Nephron (organoid): Measurements from ENCODE around the gene EIF3A.

Experiments
- H3K27ac Mint-ChIP-seq, 3 experiments: 2 replicates each; pipeline ENCODE4 v1.8.0; 2020; ENCODE audit warnings: mixed read lengths in 3 of 3, mild to moderate bottlenecking in 2 of 3, moderate library complexity in 1 of 3
- H3K27me3 Mint-ChIP-seq: 2 replicates; pipeline ENCODE4 v1.8.0; 2021; ENCODE audit warnings: low read depth, mild to moderate bottlenecking, moderate library complexity, mixed read lengths
- H3K36me3 Mint-ChIP-seq: 2 replicates; pipeline ENCODE4 v1.8.0; 2020; ENCODE audit warnings: low read depth, mixed read lengths
- H3K4me1 Mint-ChIP-seq: 2 replicates; pipeline ENCODE4 v1.8.0; 2020; ENCODE audit warnings: mixed read lengths
- H3K4me3 Mint-ChIP-seq, 3 experiments: 2 replicates each; pipeline ENCODE4 v1.8.0; 2020; ENCODE audit warnings: mild to moderate bottlenecking in 3 of 3, mixed read lengths in 3 of 3, moderate library complexity in 2 of 3
- H3K9me3 Mint-ChIP-seq: 2 replicates; pipeline ENCODE4 v1.8.0; 2020; ENCODE audit warnings: mixed read lengths
- TF ChIP-seq, protein P1 (sequence below), 3 experiments: fragments of 200-600 bp; sonication (generic); IDR thresholded peaks; one replicate each; pipeline ENCODE4 v1.5.0; 2021; ENCODE audit warnings: antibody characterized with exemption in 3 of 3; ENCODE audit not compliant: unreplicated experiment in 3 of 3

EIF3A gene

GRCh38 chr10:119061352-119061751 is 19.3 kb downstream of the EIF3A start:
- no peaks in the 10 kb centered on the region for H3K9me3 Mint-ChIP-seq
- H3K36me3 Mint-ChIP-seq = peaks cover 92% of the 10 kb centered on the region
- TF ChIP-seq, protein P1, sequence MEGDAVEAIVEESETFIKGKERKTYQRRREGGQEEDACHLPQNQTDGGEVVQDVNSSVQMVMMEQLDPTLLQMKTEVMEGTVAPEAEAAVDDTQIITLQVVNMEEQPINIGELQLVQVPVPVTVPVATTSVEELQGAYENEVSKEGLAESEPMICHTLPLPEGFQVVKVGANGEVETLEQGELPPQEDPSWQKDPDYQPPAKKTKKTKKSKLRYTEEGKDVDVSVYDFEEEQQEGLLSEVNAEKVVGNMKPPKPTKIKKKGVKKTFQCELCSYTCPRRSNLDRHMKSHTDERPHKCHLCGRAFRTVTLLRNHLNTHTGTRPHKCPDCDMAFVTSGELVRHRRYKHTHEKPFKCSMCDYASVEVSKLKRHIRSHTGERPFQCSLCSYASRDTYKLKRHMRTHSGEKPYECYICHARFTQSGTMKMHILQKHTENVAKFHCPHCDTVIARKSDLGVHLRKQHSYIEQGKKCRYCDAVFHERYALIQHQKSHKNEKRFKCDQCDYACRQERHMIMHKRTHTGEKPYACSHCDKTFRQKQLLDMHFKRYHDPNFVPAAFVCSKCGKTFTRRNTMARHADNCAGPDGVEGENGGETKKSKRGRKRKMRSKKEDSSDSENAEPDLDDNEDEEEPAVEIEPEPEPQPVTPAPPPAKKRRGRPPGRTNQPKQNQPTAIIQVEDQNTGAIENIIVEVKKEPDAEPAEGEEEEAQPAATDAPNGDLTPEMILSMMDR (IDR thresholded peaks at IDR 0.05; ENCODE audit: unreplicated experiment in 3 of 3) = no peak
- H3K27me3 Mint-ChIP-seq = no peaks in the 10 kb centered on the region
- H3K4me1 Mint-ChIP-seq = no peaks in the 10 kb centered on the region
- H3K4me3 Mint-ChIP-seq = no peak overlapping the region
- H3K27ac Mint-ChIP-seq = no peak overlapping the region

DNA sequence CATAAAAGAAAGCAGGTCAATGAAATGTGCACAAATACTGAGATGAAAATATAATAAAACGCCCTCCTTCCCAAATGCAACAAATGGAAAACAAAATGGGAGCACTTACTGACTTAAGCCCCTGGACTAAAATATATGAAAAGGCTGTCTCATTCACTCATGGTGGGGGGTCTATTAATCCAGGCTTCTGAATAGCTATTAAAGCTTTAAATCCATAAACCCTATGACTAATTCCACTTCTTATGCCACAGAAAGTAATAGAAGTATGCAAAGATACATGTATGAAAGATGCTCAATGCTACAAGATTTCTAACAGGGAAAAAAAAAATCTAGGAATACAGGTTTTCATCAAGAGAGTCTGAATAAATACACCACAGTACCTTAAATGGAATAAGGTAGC is 20.5 kb downstream of the EIF3A start:
- H3K36me3 Mint-ChIP-seq = peaks cover 90% of the 10 kb centered on the region
- H3K27me3 Mint-ChIP-seq = no peaks in the 10 kb centered on the region
- no peak overlapping the region for H3K4me3 Mint-ChIP-seq
- H3K27ac Mint-ChIP-seq = no peak overlapping the region
- TF ChIP-seq, protein P1 (IDR thresholded peaks at IDR 0.05; ENCODE audit: unreplicated experiment in 3 of 3) = no peak
- H3K4me1 Mint-ChIP-seq = no peaks in the 10 kb centered on the region
- H3K9me3 Mint-ChIP-seq = no peaks in the 10 kb centered on the region

DNA sequence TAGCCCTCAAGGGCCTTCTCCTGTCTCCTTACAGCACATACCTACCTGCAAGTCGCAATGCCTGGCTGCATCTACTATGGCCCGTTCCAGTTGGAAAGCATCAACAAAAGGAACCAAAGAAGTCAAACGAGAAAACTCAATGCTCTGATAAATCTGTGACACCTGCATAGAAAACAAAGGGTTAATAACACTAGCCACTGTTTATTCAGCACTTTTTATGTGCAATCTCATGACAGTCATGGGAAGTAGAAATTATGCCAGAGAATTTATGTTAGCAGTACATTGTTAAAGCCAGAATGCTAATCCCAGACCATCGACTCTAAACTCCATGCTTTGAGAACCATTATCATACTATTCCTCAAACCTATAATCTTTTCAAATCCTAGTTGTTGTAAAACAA is 21.1 kb downstream of the EIF3A start:
- no peaks in the 10 kb centered on the region for H3K27me3 Mint-ChIP-seq
- H3K9me3 Mint-ChIP-seq = no peaks in the 10 kb centered on the region
- H3K4me1 Mint-ChIP-seq = no peaks in the 10 kb centered on the region

DNA sequence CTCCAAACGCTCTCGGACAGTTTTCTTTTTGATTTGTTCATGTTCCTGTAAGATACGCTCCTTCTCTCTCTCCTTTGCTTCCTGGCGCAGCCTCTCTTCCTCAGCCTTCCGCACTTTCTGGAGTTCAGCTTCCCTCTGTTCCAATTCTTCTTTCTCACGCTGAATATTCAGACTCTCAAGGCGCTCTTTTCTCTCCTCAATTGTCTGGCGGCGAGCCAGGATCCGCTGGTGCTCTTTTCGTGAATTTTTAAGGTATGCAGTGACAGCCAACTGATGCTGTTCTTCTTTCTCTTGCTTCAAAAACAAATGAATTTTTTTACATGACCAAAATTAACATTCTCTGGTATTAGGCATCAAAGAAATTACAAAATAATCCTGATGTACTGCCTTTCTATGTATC is 22.6 kb downstream of the EIF3A start:
- TF ChIP-seq, protein P1 (IDR thresholded peaks at IDR 0.05; ENCODE audit: unreplicated experiment in 3 of 3) = no peak
- Mint-ChIP-seq H3K36me3 (peaks cover 91% of the 10 kb centered on the region), H3K4me3 (no peak overlapping the region), H3K4me1 (no peaks in the 10 kb centered on the region), H3K27me3 (no peaks in the 10 kb centered on the region), H3K9me3 (no peaks in the 10 kb centered on the region), H3K27ac (no peak overlapping the region)

More for the DNA sequence above, 21.1 kb downstream of the EIF3A start:
- H3K4me3 Mint-ChIP-seq = no peak overlapping the region
- H3K27ac Mint-ChIP-seq = no peak overlapping the region
- H3K36me3 Mint-ChIP-seq = peaks cover 90% of the 10 kb centered on the region
- TF ChIP-seq, protein P1 (IDR thresholded peaks at IDR 0.05; ENCODE audit: unreplicated experiment in 3 of 3) = no peak

GRCh38 chr10:119055472-119055871 is 25.1 kb downstream of the EIF3A start:
- H3K4me1 Mint-ChIP-seq = no peaks in the 10 kb centered on the region
- H3K9me3 Mint-ChIP-seq = no peaks in the 10 kb centered on the region
- H3K4me3 Mint-ChIP-seq = no peak overlapping the region
- TF ChIP-seq, protein P1 (IDR thresholded peaks at IDR 0.05; ENCODE audit: unreplicated experiment in 3 of 3) = no peak
- H3K27ac Mint-ChIP-seq = no peak overlapping the region
- H3K36me3 Mint-ChIP-seq = peaks cover 98% of the 10 kb centered on the region
- no peaks in the 10 kb centered on the region for H3K27me3 Mint-ChIP-seq

DNA sequence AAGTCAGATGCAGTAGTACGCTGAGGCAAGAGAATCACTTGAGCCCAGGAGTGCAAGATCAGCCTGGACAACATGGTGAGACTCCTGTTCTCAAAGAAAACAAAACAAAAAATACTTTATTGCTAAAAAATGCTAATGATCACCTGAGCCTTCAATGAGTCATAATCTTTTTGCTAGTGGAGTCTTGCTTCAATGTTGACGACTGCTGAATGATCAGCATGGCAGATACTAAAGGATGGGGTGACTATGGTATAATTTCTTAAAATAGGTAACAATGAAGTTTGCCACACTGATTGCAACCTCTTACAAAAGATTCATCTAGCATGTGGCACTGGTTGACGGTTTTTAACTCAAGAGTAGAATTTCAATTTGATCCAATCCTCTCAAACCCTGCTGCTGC is 28.8 kb downstream of the EIF3A start:
- Mint-ChIP-seq H3K9me3 (no peaks in the 10 kb centered on the region), H3K4me1 (no peaks in the 10 kb centered on the region), H3K27me3 (no peaks in the 10 kb centered on the region), H3K4me3 (no peak overlapping the region), H3K36me3 (peaks cover 95% of the 10 kb centered on the region), H3K27ac (no peak overlapping the region)
- TF ChIP-seq, protein P1 (IDR thresholded peaks at IDR 0.05; ENCODE audit: unreplicated experiment in 3 of 3) = no peak
